ENCODE results near the gene IL22. TPM values are rescaled to one million over a fixed set of nuclear protein-coding genes. Genes with fewer than 3 reads are reported as not detected.

IL22 gene
- total and polyA plus RNA-seq, 2 donors (not counting 1 experiment from before 2014, with no cell fraction given): not detected

GRCh38 chr12:68293347-68293746 is 39.9 kb upstream of the IL22 start:
- Histone ChIP-seq H2AFZ (ENCODE audit: low read length) (no peak overlapping the region), H3K9me3 (ENCODE audit: control insufficient read depth, insufficient read depth, low read depth, low read length) (no peaks in the 10 kb centered on the region), H4K20me1 (ENCODE audit: control insufficient read depth, extremely low read depth, insufficient read depth, low read length) (no peaks in the 10 kb centered on the region), H3K27me3 (ENCODE audit: control insufficient read depth, insufficient read depth, low read length) (no peaks in the 10 kb centered on the region), H3K4me2 (ENCODE audit: extremely low read depth, insufficient read depth, low read length) (no peak overlapping the region), H3K36me3 (ENCODE audit: control insufficient read depth, insufficient read depth, low read length) (no peaks in the 10 kb centered on the region), H3K79me2 (ENCODE audit: control insufficient read depth, insufficient read depth, low read length) (no peaks in the 10 kb centered on the region), H3K4me3 (replicated peaks in 1 of 4; ENCODE audit: control extremely low read depth in 1 of 4, insufficient read depth in 1 of 4, low read depth in 3 of 4, low read length in 4 of 4) (no peak overlapping the region), H3K4me1 (ENCODE audit: control insufficient read depth, extremely low read depth, insufficient read depth, low read length) (no peaks in the 10 kb centered on the region), H3K9ac (ENCODE audit: insufficient read depth, low read length) (no peak overlapping the region), H3K27ac (ENCODE audit: insufficient read depth, low read length) (no peak overlapping the region)
- DNase-seq (ENCODE audit: low read depth in 2 of 2): no peak
- TF ChIP-seq EZH2 (IDR thresholded peaks at IDR 0.05; ENCODE audit: low read length, missing control alignments): no peak
- no peak for TF ChIP-seq CTCF (conservative IDR thresholded peaks at IDR 0.05 in 1 of 2, IDR thresholded peaks at IDR 0.05 in 1 of 2; ENCODE audit: low read depth in 1 of 2, low read length in 2 of 2)

GRCh38 chr12:68292151-68292943 is 38.9 kb upstream of the IL22 start:
- no peaks in the 10 kb centered on the region for H3K36me3 ChIP-seq (ENCODE audit: control insufficient read depth, insufficient read depth, low read length)
- H3K79me2 ChIP-seq (ENCODE audit: control insufficient read depth, insufficient read depth, low read length): no peaks in the 10 kb centered on the region
- no peak overlapping the region for H3K27ac ChIP-seq (ENCODE audit: insufficient read depth, low read length)
- H3K9ac ChIP-seq (ENCODE audit: insufficient read depth, low read length): no peak overlapping the region
- no peaks in the 10 kb centered on the region for H3K27me3 ChIP-seq (ENCODE audit: control insufficient read depth, insufficient read depth, low read length)
- TF ChIP-seq EZH2 (IDR thresholded peaks at IDR 0.05; ENCODE audit: low read length, missing control alignments) (no peak), CTCF (conservative IDR thresholded peaks at IDR 0.05 in 1 of 2, IDR thresholded peaks at IDR 0.05 in 1 of 2; ENCODE audit: low read depth in 1 of 2, low read length in 2 of 2) (no peak)
- H3K9me3 ChIP-seq (ENCODE audit: control insufficient read depth, insufficient read depth, low read depth, low read length): no peaks in the 10 kb centered on the region
- no peak overlapping the region for H2AFZ ChIP-seq (ENCODE audit: low read length)
- no peak overlapping the region for H3K4me3 ChIP-seq (replicated peaks in 1 of 4; ENCODE audit: control extremely low read depth in 1 of 4, insufficient read depth in 1 of 4, low read depth in 3 of 4, low read length in 4 of 4)
- no peaks in the 10 kb centered on the region for H4K20me1 ChIP-seq (ENCODE audit: control insufficient read depth, extremely low read depth, insufficient read depth, low read length)
- H3K4me1 ChIP-seq (ENCODE audit: control insufficient read depth, extremely low read depth, insufficient read depth, low read length): no peaks in the 10 kb centered on the region
- no peak overlapping the region for H3K4me2 ChIP-seq (ENCODE audit: extremely low read depth, insufficient read depth, low read length)
- DNase-seq (ENCODE audit: low read depth in 2 of 2): peak in 1 of 2 donors; percentile 45

- H3K36me3 ChIP-seq (ENCODE audit: control insufficient read depth, insufficient read depth, low read length): no peaks in the 10 kb centered on the region
- no peak overlapping the region for H2AFZ ChIP-seq (ENCODE audit: low read length)
- H3K4me3 ChIP-seq (replicated peaks in 1 of 4; ENCODE audit: control extremely low read depth in 1 of 4, insufficient read depth in 1 of 4, low read depth in 3 of 4, low read length in 4 of 4): no peak overlapping the region
- no peaks in the 10 kb centered on the region for H4K20me1 ChIP-seq (ENCODE audit: control insufficient read depth, extremely low read depth, insufficient read depth, low read length)
- no peak for TF ChIP-seq EZH2 (IDR thresholded peaks at IDR 0.05; ENCODE audit: low read length, missing control alignments)
- TF ChIP-seq CTCF (conservative IDR thresholded peaks at IDR 0.05 in 1 of 2, IDR thresholded peaks at IDR 0.05 in 1 of 2; ENCODE audit: low read depth in 1 of 2, low read length in 2 of 2): no peak
- H3K4me1 ChIP-seq (ENCODE audit: control insufficient read depth, extremely low read depth, insufficient read depth, low read length): no peaks in the 10 kb centered on the region
- H3K79me2 ChIP-seq (ENCODE audit: control insufficient read depth, insufficient read depth, low read length): no peaks in the 10 kb centered on the region
- no peaks in the 10 kb centered on the region for H3K9me3 ChIP-seq (ENCODE audit: control insufficient read depth, insufficient read depth, low read depth, low read length)
- H3K4me2 ChIP-seq (ENCODE audit: extremely low read depth, insufficient read depth, low read length): no peak overlapping the region
- no peak overlapping the region for H3K27ac ChIP-seq (ENCODE audit: insufficient read depth, low read length)
- DNase-seq (ENCODE audit: low read depth in 2 of 2): no peak
- H3K9ac ChIP-seq (ENCODE audit: insufficient read depth, low read length): no peak overlapping the region
- H3K27me3 ChIP-seq (ENCODE audit: control insufficient read depth, insufficient read depth, low read length): no peaks in the 10 kb centered on the region
These were observed 38.1 kb upstream of the IL22 start for GRCh38 chr12:68291396-68292036.
